GM18951 (cell line): ENCODE measurements around the gene CD276.

Experiments used
- POLR2A ChIP-seq: IDR thresholded peaks from 4 replicates; pipeline ENCODE4 v1.6.1; 2011; ENCODE audit warnings: mild to moderate bottlenecking; ENCODE audit not compliant: insufficient read length, insufficient read depth; ENCODE audit errors: extremely low read depth
- in situ Hi-C: fragments of 300-500 bp; cut with MboI; formaldehyde crosslinking; loops from one replicate; pipeline ENCODE4 v1.12.0; 2022; ENCODE audit warnings: low sequenced_read_pairs, mixed read lengths, inconsistent platforms; ENCODE audit not compliant: unreplicated experiment

CD276 gene

GRCh38 chr15:73709686-73710085 lies 25.5 kb downstream of the CD276 start:
- no peak for TF ChIP-seq POLR2A
- in situ Hi-C loops = loop anchor here (25.0 kb wide), 1 partner anchor 422 kb away; no protein-coding TSS in a partner anchor

- TF ChIP-seq POLR2A = no peak
- in situ Hi-C loops = loop anchor here (25.0 kb wide), 1 partner anchor 423 kb away; no protein-coding TSS in a partner anchor
Measured at GRCh38 chr15:73710321-73710720, 26.1 kb downstream of the CD276 start.

GRCh38 chr15:73711526-73711925 lies 27.3 kb downstream of the CD276 start:
- in situ Hi-C loops = loop anchor here (25.0 kb wide), 1 partner anchor 424 kb away; no protein-coding TSS in a partner anchor
- no peak for TF ChIP-seq POLR2A

- TF ChIP-seq POLR2A = no peak
- in situ Hi-C loops = loop anchor here (25.0 kb wide), 1 partner anchor 425 kb away; no protein-coding TSS in a partner anchor
Measured at GRCh38 chr15:73712107-73712506, 27.9 kb downstream of the CD276 start.

- no peak for TF ChIP-seq POLR2A
- in situ Hi-C loops = loop anchor here (25.0 kb wide), 1 partner anchor 427 kb away; no protein-coding TSS in a partner anchor
Measured at GRCh38 chr15:73714695-73715301, 30.6 kb downstream of the CD276 start.

GRCh38 chr15:73715417-73715816 lies 31.2 kb downstream of the CD276 start:
- no peak for TF ChIP-seq POLR2A

GRCh38 chr15:73716417-73716816 lies 32.2 kb downstream of the CD276 start:
- TF ChIP-seq POLR2A = no peak
- in situ Hi-C loops = loop anchor here (25.0 kb wide), 1 partner anchor 429 kb away; no protein-coding TSS in a partner anchor

More at GRCh38 chr15:73715417-73715816, 31.2 kb downstream of the CD276 start:
- in situ Hi-C loops = loop anchor here (25.0 kb wide), 1 partner anchor 428 kb away; no protein-coding TSS in a partner anchor

- no peak for TF ChIP-seq POLR2A
- in situ Hi-C loops = loop anchor here (25.0 kb wide), 1 partner anchor 430 kb away; no protein-coding TSS in a partner anchor
Measured at GRCh38 chr15:73717206-73717605, 33.0 kb downstream of the CD276 start.

GRCh38 chr15:73717802-73718201 lies 33.6 kb downstream of the CD276 start:
- in situ Hi-C loops = loop anchor here (25.0 kb wide), 1 partner anchor 431 kb away; no protein-coding TSS in a partner anchor
- TF ChIP-seq POLR2A = no peak

- in situ Hi-C loops = loop anchor here (25.0 kb wide), 1 partner anchor 431 kb away; no protein-coding TSS in a partner anchor
Measured at GRCh38 chr15:73718694-73719093, 34.5 kb downstream of the CD276 start.

GRCh38 chr15:73722425-73722824 lies 38.2 kb downstream of the CD276 start:
- in situ Hi-C loops = loop anchor here (25.0 kb wide), 1 partner anchor 435 kb away; no protein-coding TSS in a partner anchor
- TF ChIP-seq POLR2A = no peak

More at GRCh38 chr15:73718694-73719093, 34.5 kb downstream of the CD276 start:
- no peak for TF ChIP-seq POLR2A

- no peak for TF ChIP-seq POLR2A
- in situ Hi-C loops = loop anchor here (25.0 kb wide), 1 partner anchor 436 kb away; no protein-coding TSS in a partner anchor
Measured at GRCh38 chr15:73723191-73723590, 39.0 kb downstream of the CD276 start.

- no peak for TF ChIP-seq POLR2A
- in situ Hi-C loops = loop anchor here (25.0 kb wide), 1 partner anchor 437 kb away; no protein-coding TSS in a partner anchor
Measured at GRCh38 chr15:73724212-73724611, 40.0 kb downstream of the CD276 start.
